ENCODE results near the gene DNM3.

GRCh38 chr1:171869097-171869496 is 27.8 kb downstream of the DNM3 start:
- no peak for TF ChIP-seq EZH2 (optimal IDR thresholded peaks at IDR 0.05; ENCODE audit: low read depth, low read length)
- no peak for TF ChIP-seq CTCF (IDR thresholded peaks at IDR 0.05; ENCODE audit: low read length)
